ENCODE results near the gene ANKRD36C.
"Not testable (repeated sequence)": the region's sequence is repeated elsewhere in the genome, so short reads cannot be mapped to it uniquely, and the experiment has no call there.

ANKRD36C gene

GRCh38 chr2:95991351-95992094 is at the start of gene ANKRD36C:
TSS of gene ANKRD36C (minus strand) at chr2:95991824. CDS start at chr2:95991708, 116 bp downstream.
- peak; percentile 14 for DNase-seq (ENCODE audit: low read depth)

GRCh38 chr2:96035554-96035953 is 43.9 kb upstream of the ANKRD36C start:
- not testable (repeated sequence) for DNase-seq (ENCODE audit: low read depth)

- not testable (repeated sequence) for DNase-seq (ENCODE audit: low read depth)
Observed at GRCh38 chr2:96034792-96035191, 43.2 kb upstream of the ANKRD36C start, which contains the start of gene GPAT2. TSS of gene GPAT2 (minus strand) at chr2:96034916. CDS start at chr2:96032359, 2,557 bp downstream.

- not testable (repeated sequence) for DNase-seq (ENCODE audit: low read depth)
Observed at GRCh38 chr2:96033997-96034396, 42.4 kb upstream of the ANKRD36C start.

- DNase-seq (ENCODE audit: low read depth), result not testable (repeated sequence)
Observed at GRCh38 chr2:96027725-96028325, 36.2 kb upstream of the ANKRD36C start.

- DNase-seq (ENCODE audit: low read depth), result not testable (repeated sequence)
Observed at GRCh38 chr2:96025755-96026154, 34.1 kb upstream of the ANKRD36C start.

- DNase-seq (ENCODE audit: low read depth), result no peak
Observed at GRCh38 chr2:96025194-96025492, 33.5 kb upstream of the ANKRD36C start.

GRCh38 chr2:96024336-96025193 is 32.9 kb upstream of the ANKRD36C start:
- no peak for DNase-seq (ENCODE audit: low read depth)

- not testable (repeated sequence) for DNase-seq (ENCODE audit: low read depth)
Observed at GRCh38 chr2:96023701-96024100, 32.1 kb upstream of the ANKRD36C start.

GRCh38 chr2:96022701-96023447 is 31.2 kb upstream of the ANKRD36C start:
- DNase-seq (ENCODE audit: low read depth), result peak; percentile 52

GRCh38 chr2:96022126-96022525 is 30.5 kb upstream of the ANKRD36C start:
- DNase-seq (ENCODE audit: low read depth), result not testable (repeated sequence)

GRCh38 chr2:96021142-96021541 is 29.5 kb upstream of the ANKRD36C start:
- not testable (repeated sequence) for DNase-seq (ENCODE audit: low read depth)

- not testable (repeated sequence) for DNase-seq (ENCODE audit: low read depth)
Observed at GRCh38 chr2:96019909-96020590, 28.4 kb upstream of the ANKRD36C start.

- not testable (repeated sequence) for DNase-seq (ENCODE audit: low read depth)
Observed at GRCh38 chr2:96016321-96016720, 24.7 kb upstream of the ANKRD36C start.

- DNase-seq (ENCODE audit: low read depth), result not testable (repeated sequence)
Observed at GRCh38 chr2:96012792-96013264, 21.2 kb upstream of the ANKRD36C start.

- DNase-seq (ENCODE audit: low read depth), result not testable (repeated sequence)
Observed at GRCh38 chr2:96012086-96012791, 20.6 kb upstream of the ANKRD36C start.

- DNase-seq (ENCODE audit: low read depth), result not testable (repeated sequence)
Observed at GRCh38 chr2:96011129-96011455, 19.5 kb upstream of the ANKRD36C start.

- DNase-seq (ENCODE audit: low read depth), result peak; percentile 94
Observed at GRCh38 chr2:96010320-96011128, 18.9 kb upstream of the ANKRD36C start.

GRCh38 chr2:96009833-96010232 is 18.2 kb upstream of the ANKRD36C start:
- DNase-seq (ENCODE audit: low read depth), result not testable (repeated sequence)

- DNase-seq (ENCODE audit: low read depth), result not testable (repeated sequence)
Observed at GRCh38 chr2:96008051-96008450, 16.4 kb upstream of the ANKRD36C start.

Measured in stimulated activated CD8-positive, alpha-beta memory T cell treated with anti-CD3 and anti-CD28 coated beads, Interleukin-12 subunit alpha, Interleukin-12 subunit beta, amount 100 ng/mL, for 4 hours (primary cell).